Osteocyte (in vitro differentiated cells): ENCODE results near the gene HOXB3. TPM values are rescaled to one million over a fixed set of nuclear protein-coding genes. Genes with fewer than 3 reads are reported as not detected.

ENCODE experiments used
- DNase-seq: peaks from one replicate; pipeline ENCODE4 v3.0.0; 2021; ENCODE audit warnings: mixed read lengths; ENCODE audit not compliant: unreplicated experiment; ENCODE audit errors: extremely low spot score
- H3K27ac Mint-ChIP-seq: one replicate; pipeline ENCODE4 v1.8.0; 2021; ENCODE audit warnings: mild to moderate bottlenecking, mixed read lengths; ENCODE audit not compliant: unreplicated experiment
- H3K27me3 Mint-ChIP-seq: one replicate; pipeline ENCODE4 v1.8.0; 2021; ENCODE audit warnings: mixed read lengths; ENCODE audit not compliant: unreplicated experiment
- H3K36me3 Mint-ChIP-seq: one replicate; pipeline ENCODE4 v1.8.0; 2021; ENCODE audit warnings: mixed read lengths; ENCODE audit not compliant: unreplicated experiment
- H3K4me1 Mint-ChIP-seq: one replicate; pipeline ENCODE4 v1.8.0; 2021; ENCODE audit warnings: mixed read lengths; ENCODE audit not compliant: unreplicated experiment
- H3K4me3 Mint-ChIP-seq: one replicate; pipeline ENCODE4 v1.8.0; 2021; ENCODE audit warnings: mild to moderate bottlenecking, moderate library complexity, mixed read lengths; ENCODE audit not compliant: unreplicated experiment
- H3K9me3 Mint-ChIP-seq: one replicate; pipeline ENCODE4 v1.8.0; 2021; ENCODE audit warnings: mixed read lengths; ENCODE audit not compliant: unreplicated experiment
- total RNA-seq: library from RNA; stranded (reverse); gene quantifications from 2 replicates; pipeline ENCODE4 v1.2.1, GENCODE V29; 2021
- TF ChIP-seq, protein P1 (sequence below): fragments of 200-600 bp; sonication (generic); IDR thresholded peaks from 2 replicates; pipeline ENCODE4 v1.5.0; 2021; ENCODE audit warnings: antibody characterized with exemption, mild to moderate bottlenecking, moderate library complexity

HOXB3 gene
- total RNA-seq, 1 donor from 2014 or later, result 0.46 TPM

GRCh38 chr17:48579760-48580554 is 10.1 kb downstream of the HOXB3 start:
- peaks cover 5% of the 10 kb centered on the region for H3K4me1 Mint-ChIP-seq
- DNase-seq, result no peak
- no peak overlapping the region for H3K4me3 Mint-ChIP-seq
- TF ChIP-seq, protein P1, sequence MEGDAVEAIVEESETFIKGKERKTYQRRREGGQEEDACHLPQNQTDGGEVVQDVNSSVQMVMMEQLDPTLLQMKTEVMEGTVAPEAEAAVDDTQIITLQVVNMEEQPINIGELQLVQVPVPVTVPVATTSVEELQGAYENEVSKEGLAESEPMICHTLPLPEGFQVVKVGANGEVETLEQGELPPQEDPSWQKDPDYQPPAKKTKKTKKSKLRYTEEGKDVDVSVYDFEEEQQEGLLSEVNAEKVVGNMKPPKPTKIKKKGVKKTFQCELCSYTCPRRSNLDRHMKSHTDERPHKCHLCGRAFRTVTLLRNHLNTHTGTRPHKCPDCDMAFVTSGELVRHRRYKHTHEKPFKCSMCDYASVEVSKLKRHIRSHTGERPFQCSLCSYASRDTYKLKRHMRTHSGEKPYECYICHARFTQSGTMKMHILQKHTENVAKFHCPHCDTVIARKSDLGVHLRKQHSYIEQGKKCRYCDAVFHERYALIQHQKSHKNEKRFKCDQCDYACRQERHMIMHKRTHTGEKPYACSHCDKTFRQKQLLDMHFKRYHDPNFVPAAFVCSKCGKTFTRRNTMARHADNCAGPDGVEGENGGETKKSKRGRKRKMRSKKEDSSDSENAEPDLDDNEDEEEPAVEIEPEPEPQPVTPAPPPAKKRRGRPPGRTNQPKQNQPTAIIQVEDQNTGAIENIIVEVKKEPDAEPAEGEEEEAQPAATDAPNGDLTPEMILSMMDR, result no peak
- peaks cover 88% of the 10 kb centered on the region for H3K27me3 Mint-ChIP-seq
- H3K36me3 Mint-ChIP-seq, result peaks cover 1% of the 10 kb centered on the region
- no peaks in the 10 kb centered on the region for H3K9me3 Mint-ChIP-seq
- H3K27ac Mint-ChIP-seq, result no peak overlapping the region

DNA sequence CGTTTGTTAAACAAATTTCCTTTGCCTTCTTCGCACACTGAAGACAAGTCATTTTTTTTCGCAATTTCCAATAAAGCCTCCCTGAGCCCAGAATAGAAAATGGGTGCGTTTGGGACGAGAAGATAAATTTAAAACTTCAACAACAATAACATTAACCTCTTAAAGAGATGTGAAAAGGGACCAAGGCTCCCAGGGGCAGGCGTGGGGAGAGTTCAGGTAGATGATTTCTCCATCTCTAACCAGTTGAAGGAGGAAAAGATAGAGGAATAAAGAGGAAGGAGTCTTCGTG is 10.6 kb downstream of the HOXB3 start:
- TF ChIP-seq, protein P1, result no peak
- DNase-seq, result no peak
- Mint-ChIP-seq H3K4me3 (no peak overlapping the region), H3K9me3 (no peaks in the 10 kb centered on the region), H3K36me3 (peaks cover 1% of the 10 kb centered on the region), H3K4me1 (peaks cover 3% of the 10 kb centered on the region), H3K27me3 (peaks cover 88% of the 10 kb centered on the region), H3K27ac (no peak overlapping the region)

DNA sequence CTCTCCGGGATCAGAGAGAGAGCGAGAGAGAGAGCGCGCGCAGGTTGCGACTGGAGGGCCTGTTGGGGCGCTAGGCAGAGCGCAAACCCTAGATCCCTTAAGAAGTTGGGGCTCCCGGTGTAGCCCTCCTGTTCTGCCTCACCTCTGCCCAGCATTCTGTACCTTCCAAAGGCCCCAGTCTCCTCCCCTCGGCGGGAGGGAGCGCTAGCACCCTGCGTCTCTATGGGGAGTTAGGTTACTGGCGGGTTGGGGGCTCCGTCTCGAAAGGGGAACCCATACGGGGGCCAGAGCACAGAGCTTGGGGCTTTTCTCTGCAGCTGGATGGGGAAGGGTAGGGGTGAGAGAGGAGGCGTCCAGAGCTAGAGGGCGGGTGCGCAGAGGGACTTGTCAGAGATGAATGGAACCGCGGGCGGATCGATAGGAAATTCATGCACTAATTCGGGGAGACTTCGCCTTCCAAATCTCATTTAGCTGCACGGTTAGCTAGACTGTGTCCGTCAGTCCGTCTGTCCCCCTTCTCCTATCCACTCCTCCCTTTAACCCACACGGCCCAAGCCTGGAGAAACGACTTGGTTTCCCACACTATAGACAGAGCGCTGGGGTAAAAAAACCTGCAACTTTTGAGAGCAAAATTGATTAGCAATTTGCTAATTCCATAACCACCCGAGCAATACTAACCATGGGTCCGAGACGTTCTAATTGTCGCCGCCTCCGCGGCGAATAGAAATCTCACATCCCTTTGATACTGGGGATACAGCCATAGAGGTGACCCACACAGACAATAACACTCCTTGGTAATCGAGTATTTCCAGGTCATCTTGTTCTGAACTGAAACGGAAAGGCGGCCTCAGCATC is 11.2 kb downstream of the HOXB3 start:
- TF ChIP-seq, protein P1, result no peak
- Mint-ChIP-seq H3K4me1 (peaks cover 3% of the 10 kb centered on the region), H3K36me3 (peaks cover 1% of the 10 kb centered on the region), H3K27ac (no peak overlapping the region), H3K4me3 (no peak overlapping the region), H3K9me3 (no peaks in the 10 kb centered on the region), H3K27me3 (peaks cover 88% of the 10 kb centered on the region)
- DNase-seq, result no peak

- Mint-ChIP-seq H3K27ac (no peak within 1 kb of the TSS), H3K9me3 (no peaks in the 10 kb centered on the region), H3K4me3 (no peak within 1 kb of the TSS), H3K27me3 (peaks cover 88% of the 10 kb centered on the region), H3K4me1 (peaks cover 3% of the 10 kb centered on the region), H3K36me3 (peaks cover under 1% of the 10 kb centered on the region)
- TF ChIP-seq, protein P1, result no peak
- DNase-seq, result no peak
These were observed 12.0 kb downstream of the HOXB3 start, which contains the start of gene HOXB4 for GRCh38 chr17:48577946-48578615. Gene HOXB4 (minus strand): TSS chr17:48578350. CDS start chr17:48578319, 31 bp downstream.
